ENCODE data around the gene CFAP100.

- TF ChIP-seq, protein P1, sequence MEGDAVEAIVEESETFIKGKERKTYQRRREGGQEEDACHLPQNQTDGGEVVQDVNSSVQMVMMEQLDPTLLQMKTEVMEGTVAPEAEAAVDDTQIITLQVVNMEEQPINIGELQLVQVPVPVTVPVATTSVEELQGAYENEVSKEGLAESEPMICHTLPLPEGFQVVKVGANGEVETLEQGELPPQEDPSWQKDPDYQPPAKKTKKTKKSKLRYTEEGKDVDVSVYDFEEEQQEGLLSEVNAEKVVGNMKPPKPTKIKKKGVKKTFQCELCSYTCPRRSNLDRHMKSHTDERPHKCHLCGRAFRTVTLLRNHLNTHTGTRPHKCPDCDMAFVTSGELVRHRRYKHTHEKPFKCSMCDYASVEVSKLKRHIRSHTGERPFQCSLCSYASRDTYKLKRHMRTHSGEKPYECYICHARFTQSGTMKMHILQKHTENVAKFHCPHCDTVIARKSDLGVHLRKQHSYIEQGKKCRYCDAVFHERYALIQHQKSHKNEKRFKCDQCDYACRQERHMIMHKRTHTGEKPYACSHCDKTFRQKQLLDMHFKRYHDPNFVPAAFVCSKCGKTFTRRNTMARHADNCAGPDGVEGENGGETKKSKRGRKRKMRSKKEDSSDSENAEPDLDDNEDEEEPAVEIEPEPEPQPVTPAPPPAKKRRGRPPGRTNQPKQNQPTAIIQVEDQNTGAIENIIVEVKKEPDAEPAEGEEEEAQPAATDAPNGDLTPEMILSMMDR (conservative IDR thresholded peaks at IDR 0.05): no peak
- no peak for TF ChIP-seq EZH2 (IDR thresholded peaks at IDR 0.05; ENCODE audit: low read depth)
Observed at GRCh38 chr3:126440709-126440995, 45.9 kb downstream of the CFAP100 start.

Measured in PC-9 (cell line).